SJCRH30 (cell line): Measurements from ENCODE around the gene GNG3. TPM values are rescaled to one million over a fixed set of nuclear protein-coding genes. Genes with fewer than 3 reads are reported as not detected.
"Not testable (repeated sequence)": the region's sequence is repeated elsewhere in the genome, so short reads cannot be mapped to it uniquely, and the experiment has no call there.

Source experiments
- DNase-seq, 2 experiments: peaks; one replicate each; pipeline ENCODE4 v3.0.0-alpha.2; 2015 to 2020
- H3K27ac ChIP-seq: fragments of 250-450 bp; sonication (Bioruptor Pico); 2 replicates; pipeline ENCODE4 v1.5.1; 2020; ENCODE audit warnings: mild to moderate bottlenecking, moderate library complexity
- H3K27me3 ChIP-seq: fragments of 250-450 bp; sonication (Bioruptor Pico); 2 replicates; pipeline ENCODE4 v1.5.1; 2020; ENCODE audit warnings: mild to moderate bottlenecking, moderate library complexity
- H3K36me3 ChIP-seq: fragments of 250-450 bp; sonication (Bioruptor Pico); 2 replicates; pipeline ENCODE4 v1.5.1; 2020; ENCODE audit warnings: mild to moderate bottlenecking, moderate library complexity
- H3K4me1 ChIP-seq: fragments of 250-450 bp; sonication (Bioruptor Pico); 2 replicates; pipeline ENCODE4 v1.5.1; 2020; ENCODE audit warnings: mild to moderate bottlenecking, moderate library complexity
- H3K4me3 ChIP-seq: fragments of 250-450 bp; sonication (Bioruptor Pico); 2 replicates; pipeline ENCODE4 v1.5.1; 2020; ENCODE audit warnings: mild to moderate bottlenecking, moderate library complexity
- H3K9me3 ChIP-seq: fragments of 250-450 bp; sonication (Bioruptor Pico); replicated peaks from 2 replicates; pipeline ENCODE4 v1.5.1; 2020; ENCODE audit warnings: mild to moderate bottlenecking, moderate library complexity
- total RNA-seq: library from RNA; depleted of rRNA; stranded (reverse); fragments of >200 nt; shearing (Covaris generic); gene quantifications from 2 replicates; pipeline ENCODE4 v1.2.3, GENCODE V29; 2014

Gene GNG3
- total RNA-seq, 1 experiment from 2014 or later: not detected

DNA sequence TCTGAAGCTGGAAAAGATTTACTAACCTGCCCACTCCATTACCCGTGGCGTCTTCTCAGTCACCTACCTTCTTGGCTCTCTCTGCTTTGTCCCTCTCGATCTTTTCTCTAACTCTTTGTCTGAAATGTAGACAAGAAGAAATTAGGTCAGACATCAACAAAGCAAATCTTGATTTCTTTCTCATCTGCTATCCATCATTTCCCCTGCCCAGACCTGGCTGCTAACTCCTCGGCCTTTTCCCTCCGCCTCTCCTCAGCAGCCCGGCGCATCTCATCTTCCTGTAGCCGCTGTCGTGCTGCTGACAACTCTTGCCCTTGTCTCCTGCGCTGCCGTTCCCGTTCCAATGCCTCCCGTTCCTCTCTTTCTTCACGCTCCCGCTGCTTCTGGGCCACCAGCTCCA, 29.8 kb upstream of the GNG3 start:
- peak overlapping the region; percentile 99; the same call in 1 of the 2 replicates for H3K4me3 ChIP-seq
- peaks cover 22% of the 10 kb centered on the region for H3K36me3 ChIP-seq
- DNase-seq: no peak
- no peaks in the 10 kb centered on the region for H3K27me3 ChIP-seq
- H3K9me3 ChIP-seq: no peaks in the 10 kb centered on the region
- H3K4me1 ChIP-seq: peaks cover 6% of the 10 kb centered on the region
- no peak overlapping the region for H3K27ac ChIP-seq

DNA sequence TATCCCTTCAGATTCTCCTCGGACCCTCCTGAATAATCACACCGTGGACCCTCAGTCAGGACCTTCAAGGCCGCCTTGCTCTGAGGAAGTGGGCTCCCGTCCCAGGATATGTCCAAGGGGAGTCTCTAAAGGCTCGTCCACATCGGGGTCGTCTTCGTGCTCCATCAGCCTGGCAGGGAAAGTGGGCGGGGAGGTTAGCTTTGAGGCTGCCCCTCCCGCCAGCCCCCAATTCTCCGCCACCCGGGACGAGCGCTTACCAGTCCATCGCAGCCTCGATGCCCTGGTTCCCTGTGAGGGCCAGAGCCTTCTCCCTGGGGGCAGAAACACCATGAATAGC, 29.1 kb upstream of the GNG3 start:
- peak overlapping the region; percentile 70 for H3K27ac ChIP-seq
- H3K9me3 ChIP-seq: no peaks in the 10 kb centered on the region
- peaks cover 18% of the 10 kb centered on the region for H3K36me3 ChIP-seq
- H3K4me3 ChIP-seq: peak overlapping the region; percentile 99
- H3K4me1 ChIP-seq: peaks cover 6% of the 10 kb centered on the region
- no peak for DNase-seq
- no peaks in the 10 kb centered on the region for H3K27me3 ChIP-seq

DNA sequence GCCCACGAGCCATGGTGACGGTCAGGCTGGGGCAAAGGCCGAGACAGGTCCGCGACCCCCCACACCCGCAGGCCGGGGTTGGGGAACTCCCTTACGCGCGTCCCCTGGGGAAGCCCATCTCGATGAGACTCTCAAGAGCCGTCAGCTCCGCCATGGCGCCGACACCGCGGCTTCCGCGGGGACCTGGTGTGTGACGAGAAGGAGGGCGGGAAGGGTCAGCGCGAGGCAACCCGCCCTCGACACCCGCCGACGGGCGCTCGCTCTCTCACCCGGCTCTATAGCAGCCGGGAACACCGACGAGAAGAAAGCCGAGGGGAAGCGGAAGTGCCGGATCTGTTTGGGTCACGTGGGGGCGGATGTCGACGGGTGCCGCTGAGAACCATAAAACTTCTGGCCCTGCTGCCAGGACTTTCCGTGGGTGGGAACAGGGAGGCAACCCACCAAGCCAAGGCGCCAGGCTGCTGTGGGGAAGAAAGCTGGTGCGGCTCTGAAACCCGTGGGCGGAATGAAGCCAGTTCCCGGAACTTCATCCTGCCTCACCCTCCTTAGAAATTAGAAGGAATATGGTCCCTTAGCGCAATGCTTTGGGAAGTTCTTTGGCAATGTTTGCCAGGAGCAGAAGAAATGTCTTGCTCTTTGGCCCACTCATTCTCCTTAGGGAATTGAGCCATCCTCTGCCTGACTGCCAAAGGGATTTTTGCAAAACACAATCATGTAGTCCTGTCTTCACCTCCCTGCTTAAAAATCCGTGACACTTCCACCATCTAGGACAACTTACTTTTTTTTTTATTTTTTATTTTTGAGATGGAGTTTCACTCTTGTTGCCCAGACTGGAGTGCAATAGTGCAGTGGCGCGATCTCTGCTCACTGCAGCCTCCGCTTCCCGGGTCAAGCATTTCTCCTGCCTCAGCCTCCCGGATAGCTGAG, 28.4 kb upstream of the GNG3 start, which contains the start of gene UBXN1:
UBXN1 (minus strand) TSS at position 304 of the 927 bp plus-strand sequence; CDS start at position 154, 150 bp downstream.
- Histone ChIP-seq H3K9me3 (no peaks in the 10 kb centered on the region), H3K27ac (peak within 1 kb of the TSS; percentile 70), H3K4me1 (peaks cover 6% of the 10 kb centered on the region), H3K27me3 (no peaks in the 10 kb centered on the region), H3K4me3 (peak within 1 kb of the TSS; percentile 99), H3K36me3 (peaks cover 18% of the 10 kb centered on the region)
- peak; percentile 89 to 91 for DNase-seq

DNA sequence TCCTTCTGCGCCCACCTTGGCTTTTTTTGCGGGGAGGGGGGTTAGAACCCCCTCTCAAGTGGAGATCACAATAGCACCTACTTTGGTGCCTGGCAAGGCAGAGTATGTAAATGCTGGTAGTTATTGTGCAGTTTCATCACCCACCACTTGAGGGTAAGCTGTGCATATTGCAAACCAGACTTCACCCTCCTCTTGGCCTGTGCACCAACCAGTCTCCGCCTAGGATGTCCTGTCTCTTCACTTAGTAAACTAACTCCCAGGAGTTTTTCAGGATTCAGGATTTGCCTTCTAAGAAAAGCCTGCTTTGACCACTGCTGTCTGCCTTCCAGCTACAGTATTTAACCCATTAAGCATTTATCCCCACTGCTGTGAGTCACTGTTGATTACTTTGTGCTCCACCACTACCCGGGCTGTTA, 26.6 kb upstream of the GNG3 start:
- peaks cover 6% of the 10 kb centered on the region for H3K4me1 ChIP-seq
- no peaks in the 10 kb centered on the region for H3K27me3 ChIP-seq
- H3K27ac ChIP-seq: no peak overlapping the region
- peak; percentile 68 to 80 for DNase-seq
- H3K36me3 ChIP-seq: peaks cover 13% of the 10 kb centered on the region
- H3K4me3 ChIP-seq: no peak overlapping the region
- H3K9me3 ChIP-seq: no peaks in the 10 kb centered on the region

DNA sequence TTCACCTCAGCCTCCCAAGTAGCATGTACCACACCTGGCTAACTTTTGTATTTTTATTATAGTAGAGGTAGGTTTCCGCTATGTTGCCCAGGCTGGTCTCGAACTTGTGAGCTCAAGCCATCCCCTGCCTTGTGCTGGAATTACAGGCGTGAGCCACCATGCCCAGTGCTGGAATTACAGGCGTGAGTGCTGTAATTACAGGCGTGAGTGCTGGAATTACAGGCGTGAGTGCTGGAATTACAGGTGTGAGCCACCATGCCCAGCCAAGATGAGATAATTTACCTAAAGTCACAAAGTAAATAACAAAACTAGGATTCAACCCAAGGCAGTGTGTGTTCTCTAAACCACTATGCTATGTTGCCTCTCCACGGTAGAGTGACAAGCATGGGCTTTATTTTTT, 25.0 kb upstream of the GNG3 start:
- H3K36me3 ChIP-seq: peaks cover 3% of the 10 kb centered on the region; the same call in 1 of the 2 replicates

DNA sequence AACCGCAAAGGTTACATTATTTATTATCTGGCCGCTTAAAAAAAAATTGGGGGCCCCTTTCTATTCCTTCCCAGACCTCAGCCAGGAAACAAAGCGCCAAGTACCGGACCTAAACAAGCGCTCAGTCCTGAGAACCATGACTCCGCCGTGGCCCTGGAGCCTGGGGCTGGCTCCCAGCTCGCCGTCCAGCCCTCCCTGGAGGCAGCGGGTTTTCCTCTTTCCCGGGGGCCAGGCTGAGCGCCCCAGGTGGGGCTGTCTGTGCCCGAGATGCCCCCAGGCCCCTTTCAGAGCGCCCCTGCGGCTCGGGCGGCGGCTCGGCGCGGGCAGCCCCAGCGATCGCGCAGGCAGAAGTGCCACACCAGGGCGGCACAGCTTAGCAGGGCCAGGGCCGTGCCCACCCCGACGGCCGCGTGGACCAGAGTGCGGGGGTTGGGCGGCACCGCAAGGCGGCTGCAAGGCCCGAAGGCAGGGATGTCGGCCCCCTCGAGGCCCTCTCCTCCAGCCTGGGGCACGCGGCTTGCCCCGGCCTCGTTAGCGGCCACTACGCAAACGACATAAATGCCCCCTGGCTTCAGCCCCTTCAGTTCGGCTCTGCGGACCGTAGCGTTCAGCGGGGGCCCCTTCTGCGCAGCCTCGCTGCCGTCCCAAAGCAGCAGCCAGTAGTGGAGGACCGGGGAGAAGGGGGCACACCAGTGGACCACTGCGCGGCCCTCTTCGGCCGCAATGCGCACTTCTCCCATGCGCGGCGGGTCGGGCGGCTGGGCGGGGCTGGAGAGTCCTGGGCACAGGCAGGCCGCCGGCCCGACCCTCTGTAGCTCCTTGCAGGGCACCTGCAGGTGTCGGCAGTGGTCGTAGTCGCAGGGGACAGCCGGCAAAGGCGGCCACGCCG, 19.7 kb upstream of the GNG3 start:
- Histone ChIP-seq H3K4me3 (no peak overlapping the region), H3K9me3 (no peaks in the 10 kb centered on the region), H3K27ac (no peak overlapping the region)

More for the DNA sequence above, 25.0 kb upstream of the GNG3 start:
- Histone ChIP-seq H3K4me3 (no peak overlapping the region), H3K4me1 (peaks cover 6% of the 10 kb centered on the region), H3K27me3 (no peaks in the 10 kb centered on the region), H3K27ac (no peak overlapping the region), H3K9me3 (no peaks in the 10 kb centered on the region)
- DNase-seq: no peak

DNA sequence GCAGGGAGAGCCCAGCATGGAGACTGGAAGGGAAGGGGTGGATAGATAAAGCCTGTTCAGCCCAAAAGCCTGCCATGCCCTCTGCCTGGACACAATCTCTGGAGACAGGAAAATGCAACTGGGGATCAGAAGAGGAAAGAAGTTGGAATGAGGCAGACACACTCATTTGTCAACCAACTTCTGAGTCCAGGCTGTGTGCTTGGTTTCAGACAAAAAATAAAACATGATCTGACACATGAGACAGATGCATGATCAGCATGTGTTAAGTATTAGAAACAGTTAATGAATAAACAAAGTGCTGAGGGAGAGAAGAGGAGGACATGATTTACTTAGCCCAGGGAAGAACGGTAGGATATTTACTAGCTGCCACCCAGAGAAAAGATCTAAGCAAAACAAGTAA, 19.0 kb upstream of the GNG3 start:
- peak in 1 of 2 experiments; percentile 6 for DNase-seq

More for the DNA sequence above, 19.7 kb upstream of the GNG3 start:
- no peaks in the 10 kb centered on the region for H3K27me3 ChIP-seq
- H3K4me1 ChIP-seq: peaks cover 29% of the 10 kb centered on the region
- no peak for DNase-seq
- peaks cover 15% of the 10 kb centered on the region for H3K36me3 ChIP-seq

DNA sequence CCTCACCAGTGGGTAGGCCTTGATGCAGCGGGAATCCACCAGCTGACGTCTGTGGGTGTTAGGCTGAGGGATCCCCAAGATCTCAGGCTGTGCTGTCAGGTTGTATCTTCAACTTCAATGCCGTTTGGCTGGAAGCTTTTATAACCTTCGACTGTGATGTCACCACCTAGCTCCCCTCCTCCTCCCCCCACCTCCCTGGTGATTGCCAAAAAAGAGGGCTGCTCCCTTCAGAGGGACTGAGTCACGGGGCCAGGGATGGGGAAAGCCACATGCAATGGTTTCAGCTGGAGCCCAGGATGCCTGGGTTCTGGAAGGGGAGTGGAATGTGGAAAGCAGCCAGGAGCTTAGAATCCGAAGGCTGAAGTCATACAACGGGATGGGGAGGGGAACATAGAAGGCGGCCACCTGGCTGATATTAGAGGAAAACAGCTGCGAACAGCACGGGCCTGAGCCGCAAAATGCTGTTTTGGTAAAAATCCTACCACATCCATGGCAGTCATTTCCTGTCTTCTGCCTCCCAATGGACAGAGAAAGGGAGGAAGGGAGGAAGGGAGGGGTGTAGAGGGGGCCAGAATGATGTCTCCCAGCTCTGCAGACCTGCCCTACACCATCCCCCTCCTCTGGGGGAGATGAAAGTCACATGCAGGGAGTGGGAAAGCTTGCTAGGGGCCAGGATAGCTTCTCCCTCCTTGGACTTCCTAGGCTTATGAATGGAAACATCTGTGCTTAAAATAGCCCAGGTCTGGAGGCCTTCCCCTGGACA, 17.9 kb upstream of the GNG3 start, which contains the start of gene LRRN4CL:
LRRN4CL (minus strand) TSS at position 110 of the 763 bp plus-strand sequence. CDS start 1,022 bp downstream, outside the sequence.
- H3K9me3 ChIP-seq: no peaks in the 10 kb centered on the region
- peak within 1 kb of the TSS; percentile 51 for H3K27ac ChIP-seq
- no peaks in the 10 kb centered on the region for H3K27me3 ChIP-seq
- DNase-seq: peak; percentile 85 to 90
- H3K4me3 ChIP-seq: no peak within 1 kb of the TSS; the same call in 1 of the 2 replicates
- peaks cover 23% of the 10 kb centered on the region for H3K36me3 ChIP-seq
- H3K4me1 ChIP-seq: peaks cover 29% of the 10 kb centered on the region

More for the DNA sequence above, 19.0 kb upstream of the GNG3 start:
- no peaks in the 10 kb centered on the region for H3K9me3 ChIP-seq
- H3K4me3 ChIP-seq: no peak overlapping the region
- H3K27ac ChIP-seq: no peak overlapping the region
- H3K27me3 ChIP-seq: no peaks in the 10 kb centered on the region
- peaks cover 29% of the 10 kb centered on the region for H3K4me1 ChIP-seq
- H3K36me3 ChIP-seq: peaks cover 20% of the 10 kb centered on the region

DNA sequence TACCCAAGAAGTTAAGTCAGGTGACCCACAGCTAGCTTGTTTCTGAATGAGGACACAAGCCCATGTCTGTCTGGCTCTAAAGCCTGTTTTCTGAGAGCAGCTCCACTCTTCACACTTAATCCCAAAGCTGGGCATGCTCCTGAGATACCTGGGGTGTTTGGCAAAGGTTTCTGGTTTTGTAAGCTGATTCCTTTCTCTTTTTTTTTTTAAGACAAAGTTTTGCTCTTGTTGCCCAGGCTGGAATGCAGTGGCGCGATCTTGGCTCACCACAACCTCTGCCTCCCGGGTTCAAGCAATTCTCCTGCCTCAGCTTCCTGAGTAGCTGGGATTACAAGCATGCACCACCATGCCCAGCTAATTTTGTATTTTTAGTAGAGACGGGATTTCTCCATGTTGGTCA, 13.9 kb upstream of the GNG3 start:
- H3K36me3 ChIP-seq: peaks cover 23% of the 10 kb centered on the region
- peaks cover 22% of the 10 kb centered on the region for H3K4me1 ChIP-seq
- not testable (repeated sequence) for H3K9me3 ChIP-seq, H3K27ac ChIP-seq, H3K4me3 ChIP-seq, H3K27me3 ChIP-seq
- DNase-seq: peak in 1 of 2 experiments; percentile 0

DNA sequence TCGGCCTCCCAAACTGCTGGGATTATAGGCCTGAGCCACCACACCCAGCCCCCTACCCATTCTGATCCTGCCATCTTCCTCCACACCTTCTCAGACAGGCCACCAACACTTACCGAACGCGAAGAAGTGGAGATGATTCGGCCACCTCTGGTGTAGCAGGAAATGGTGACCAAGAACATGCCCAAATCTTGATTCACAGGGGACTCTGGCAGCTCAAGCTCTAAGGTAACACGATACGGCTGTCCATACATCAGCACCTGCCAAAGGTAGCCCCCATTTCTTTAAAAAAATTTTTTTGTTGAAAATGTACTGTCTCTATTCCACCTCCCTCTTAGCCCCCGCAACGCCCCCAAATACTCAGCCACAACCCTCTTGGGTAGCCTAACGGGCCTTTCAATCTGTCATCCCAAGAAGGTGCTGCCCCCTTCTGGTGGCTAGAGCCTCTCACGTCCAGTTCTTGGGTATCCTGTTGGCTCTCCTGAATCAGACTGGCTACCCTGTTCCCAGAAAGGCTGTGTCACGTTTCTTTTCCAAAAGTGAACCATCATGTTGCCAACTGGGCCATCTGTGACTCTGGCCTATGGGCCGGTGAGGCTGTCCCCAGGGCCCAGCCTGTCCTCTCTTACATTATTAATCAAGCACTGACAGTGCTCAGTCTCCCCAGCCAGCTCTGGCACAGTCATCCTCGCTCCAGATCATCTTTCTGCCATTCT, 12.9 kb upstream of the GNG3 start:
- DNase-seq: peak; percentile 77 to 87
- H3K4me1 ChIP-seq: peaks cover 12% of the 10 kb centered on the region
- no peak overlapping the region for H3K4me3 ChIP-seq
- H3K9me3 ChIP-seq: no peaks in the 10 kb centered on the region
- H3K27ac ChIP-seq: no peak overlapping the region
- H3K36me3 ChIP-seq: peaks cover 26% of the 10 kb centered on the region
- no peaks in the 10 kb centered on the region for H3K27me3 ChIP-seq

DNA sequence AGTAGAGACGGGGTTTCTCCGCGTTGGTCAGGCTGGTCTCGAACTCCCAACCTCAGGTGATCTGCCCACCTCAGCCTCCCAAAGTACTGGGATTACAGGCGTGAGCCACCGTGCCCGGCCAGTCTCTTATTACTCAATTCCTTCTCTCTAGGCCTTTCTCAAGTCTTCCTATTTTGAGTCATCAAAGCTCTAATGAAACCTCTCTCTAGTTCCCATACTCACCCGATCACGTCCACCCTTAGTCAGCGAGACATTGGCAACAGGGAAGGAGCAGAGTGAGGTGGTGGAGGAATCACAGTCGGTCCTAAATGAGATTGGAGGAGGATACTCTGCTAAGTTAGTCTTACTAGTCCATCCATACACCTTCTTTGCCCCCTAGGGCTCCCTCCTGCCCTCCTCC, 5.2 kb upstream of the GNG3 start:
- H3K36me3 ChIP-seq: peaks cover 14% of the 10 kb centered on the region
- peaks cover 6% of the 10 kb centered on the region for H3K4me1 ChIP-seq
- H3K9me3 ChIP-seq: no peaks in the 10 kb centered on the region
- H3K27me3 ChIP-seq: no peaks in the 10 kb centered on the region
- DNase-seq: no peak
- no peak overlapping the region for H3K27ac ChIP-seq
- no peak overlapping the region for H3K4me3 ChIP-seq

DNA sequence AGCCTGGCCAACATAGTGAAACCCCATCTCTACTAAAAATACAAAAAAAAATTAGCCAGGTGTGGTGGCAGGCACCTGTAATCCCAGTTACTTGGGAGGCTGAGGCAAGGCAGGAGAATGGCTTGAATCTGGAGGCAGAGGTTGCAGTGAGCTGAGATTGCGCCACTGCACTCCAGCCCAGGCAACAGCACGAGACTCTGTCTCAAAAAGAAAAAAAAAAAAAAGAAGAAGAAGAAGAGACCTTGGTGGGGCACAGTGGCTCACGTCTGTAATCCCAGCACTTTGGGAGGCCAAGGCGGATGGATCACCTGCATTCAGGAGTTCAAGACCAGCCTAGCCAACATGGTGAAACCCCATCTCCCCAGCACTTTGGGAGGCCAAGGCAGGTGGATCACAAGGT, 3.6 kb upstream of the GNG3 start:
- DNase-seq, H3K4me3 ChIP-seq, H3K27me3 ChIP-seq, H3K27ac ChIP-seq, H3K4me1 ChIP-seq, H3K9me3 ChIP-seq: not testable (repeated sequence)
- H3K36me3 ChIP-seq: peaks cover 14% of the 10 kb centered on the region

DNA sequence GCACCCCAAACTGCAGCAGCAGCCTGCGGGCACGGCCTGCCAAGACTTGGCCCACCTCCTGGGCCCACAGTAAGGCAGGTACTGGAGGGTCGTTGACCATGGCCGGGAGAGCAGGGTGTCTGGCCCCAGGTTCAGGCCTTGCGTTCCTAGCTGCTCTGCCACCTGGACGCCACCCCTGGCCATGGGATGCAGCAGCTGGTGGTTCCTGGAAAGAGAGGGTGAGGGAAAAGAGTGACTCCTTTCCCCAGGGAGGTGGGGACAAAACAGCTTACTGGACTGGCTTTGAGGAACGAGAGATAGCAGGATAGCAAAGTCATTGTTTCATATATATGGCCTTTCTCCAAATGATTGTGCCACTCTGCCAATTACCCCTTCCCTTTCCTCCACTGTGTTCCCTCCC, 2.1 kb upstream of the GNG3 start:
- no peak for DNase-seq

More for the DNA sequence above, 2.1 kb upstream of the GNG3 start:
- Histone ChIP-seq H3K4me1 (peaks cover 11% of the 10 kb centered on the region), H3K27me3 (no peaks in the 10 kb centered on the region), H3K9me3 (no peaks in the 10 kb centered on the region), H3K36me3 (peaks cover 15% of the 10 kb centered on the region), H3K4me3 (peak overlapping the region; percentile 64), H3K27ac (peak overlapping the region; percentile 38; the same call in 1 of the 2 replicates)
